IPS DF 4.7 (cell line): ENCODE results near the gene ABHD1.
"Not testable (repeated sequence)": the region's sequence is repeated elsewhere in the genome, so short reads cannot be mapped to it uniquely, and the experiment has no call there.

ENCODE experiments used
- DNase-seq: peaks from one replicate; pipeline ENCODE4 v3.0.0-alpha.2; 2013; ENCODE audit warnings: low spot score; ENCODE audit errors: extremely low read depth

The ABHD1 gene

DNA sequence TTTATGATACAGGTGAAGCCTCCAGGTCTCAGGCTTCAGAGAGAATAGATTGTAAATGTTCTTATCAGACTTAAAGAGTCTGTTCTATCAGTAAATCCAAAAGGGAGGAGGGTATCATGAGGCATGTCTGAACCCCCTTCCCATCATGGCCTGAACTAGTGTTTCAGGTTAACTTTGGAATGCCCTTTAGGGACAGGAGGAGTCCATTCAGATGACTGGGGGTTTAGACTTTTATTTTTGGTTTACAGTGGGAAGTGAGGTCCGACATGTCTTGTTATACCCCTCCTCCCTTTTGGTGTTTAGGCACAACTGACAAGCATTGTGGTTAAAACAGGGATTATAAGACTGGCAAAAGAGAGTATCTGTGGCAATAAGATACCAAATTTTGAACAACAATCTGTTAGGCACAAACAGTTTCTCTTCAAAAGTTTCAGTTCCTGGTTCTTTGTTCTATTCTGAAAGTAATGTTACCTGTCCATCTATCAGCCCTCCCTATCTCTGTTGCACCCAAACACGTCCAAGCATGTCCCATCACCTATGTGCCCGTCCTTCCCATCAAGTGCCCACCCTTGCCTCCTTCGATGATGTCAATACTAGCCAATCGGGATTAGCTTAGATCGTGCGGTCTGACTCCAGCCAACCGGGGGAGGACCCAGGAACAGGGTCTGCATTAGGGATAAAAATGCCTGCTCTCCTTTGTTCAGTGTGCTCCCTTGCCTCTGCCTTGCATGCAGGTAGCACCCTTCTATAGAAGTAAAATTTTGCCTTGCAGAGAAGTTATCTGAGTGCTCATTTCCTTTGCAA, 41.5 kb downstream of the ABHD1 start:
- no peak for DNase-seq

DNA sequence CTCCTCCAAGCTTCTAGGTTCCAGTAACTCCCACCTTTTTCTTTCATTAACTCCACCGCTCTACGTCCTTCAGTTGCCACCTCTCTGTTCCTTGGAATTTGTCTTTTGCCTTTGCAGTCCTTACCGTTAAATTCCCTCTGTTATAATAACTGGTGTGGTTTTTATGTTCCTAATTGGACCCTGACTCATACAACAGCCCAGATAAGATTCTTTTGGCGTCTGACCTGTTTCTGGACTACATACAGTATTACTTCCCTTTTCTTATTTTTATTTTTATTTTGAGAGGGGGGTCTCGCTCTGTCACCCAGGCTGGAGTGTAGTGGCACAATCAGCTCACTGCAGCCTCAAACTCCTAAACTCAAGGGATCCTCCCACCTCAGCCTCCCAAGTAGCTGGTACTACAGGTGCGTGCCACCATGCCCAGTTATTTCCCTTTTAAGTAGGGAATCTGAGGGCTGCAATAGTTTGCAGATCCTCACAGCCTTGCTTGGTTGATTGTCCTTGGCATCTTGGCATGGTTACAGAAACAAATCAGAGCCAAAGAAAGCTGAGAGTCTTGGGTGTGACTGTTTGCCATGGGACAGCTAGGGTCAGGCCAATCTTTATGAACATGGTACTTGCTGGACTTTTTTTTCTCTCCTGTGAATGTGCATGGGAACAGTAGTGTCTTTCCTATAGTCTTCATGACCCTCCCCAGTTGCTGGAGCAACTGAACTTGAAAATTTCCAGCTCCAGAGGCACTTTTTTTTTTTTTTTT, 47.1 kb downstream of the ABHD1 start:
- DNase-seq: no peak

DNA sequence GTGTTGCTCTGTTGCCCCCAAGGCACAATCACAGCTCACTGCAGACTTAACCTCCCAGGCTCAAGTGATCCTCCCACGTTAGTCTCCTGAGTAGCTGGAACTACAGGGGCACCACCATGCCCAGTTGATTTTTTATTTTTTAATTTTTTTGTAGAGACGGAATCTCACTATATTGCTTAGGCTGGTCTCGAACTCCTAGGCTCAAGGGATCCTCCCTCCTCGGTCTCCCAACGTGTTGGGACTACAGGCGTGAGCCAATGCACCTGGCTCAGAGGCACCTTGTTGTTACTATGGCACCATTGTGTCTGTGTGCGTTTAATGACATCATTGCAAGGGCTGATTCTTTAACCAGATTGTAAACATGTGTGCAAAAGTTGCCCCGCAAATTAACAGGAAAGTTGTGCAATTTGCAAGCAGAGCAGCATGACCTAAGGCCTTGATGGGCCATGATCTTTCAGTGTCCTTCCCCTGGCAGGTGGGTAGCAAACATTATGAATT, 47.8 kb downstream of the ABHD1 start:
- DNase-seq: no peak

DNA sequence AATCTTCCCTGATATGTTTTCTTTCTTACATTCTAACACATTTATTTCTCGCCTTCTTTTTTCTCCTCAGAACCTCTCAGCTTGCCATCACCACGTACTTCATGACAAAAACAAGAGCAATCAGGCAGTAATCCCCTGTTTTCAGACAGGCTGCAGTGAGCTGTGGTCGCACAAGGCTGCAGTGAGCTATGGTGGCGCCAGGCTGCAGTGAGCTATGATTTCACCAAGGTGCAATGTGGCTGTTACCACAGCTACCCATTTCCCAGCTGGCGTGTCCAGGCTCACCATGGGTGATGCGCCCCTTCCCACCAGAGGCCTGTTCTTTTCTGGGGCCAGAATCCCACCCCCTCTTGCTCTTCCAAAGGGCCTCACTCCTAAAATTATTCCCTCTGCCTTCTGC, 51.0 kb downstream of the ABHD1 start:
- DNase-seq: no peak

DNA sequence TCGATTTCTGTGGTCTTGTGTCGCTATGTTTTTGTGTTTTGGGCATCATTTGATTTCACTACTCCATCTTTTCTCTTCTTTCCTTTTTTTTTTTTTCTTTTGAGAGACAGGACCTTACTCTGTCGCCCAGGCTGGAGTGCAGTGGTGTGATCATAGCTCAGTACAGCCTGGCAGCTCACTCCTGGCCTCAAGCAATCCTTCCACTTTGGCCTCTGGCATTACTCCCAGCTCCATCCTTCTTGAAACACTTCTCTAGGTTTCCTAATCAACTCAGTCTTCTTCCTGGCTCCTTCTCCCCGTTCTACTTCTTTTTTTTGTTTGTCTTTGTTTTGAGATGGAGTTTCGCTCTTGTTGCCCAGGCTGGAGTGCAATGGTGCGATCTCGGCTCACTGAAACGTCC, 51.7 kb downstream of the ABHD1 start:
- no peak for DNase-seq

DNA sequence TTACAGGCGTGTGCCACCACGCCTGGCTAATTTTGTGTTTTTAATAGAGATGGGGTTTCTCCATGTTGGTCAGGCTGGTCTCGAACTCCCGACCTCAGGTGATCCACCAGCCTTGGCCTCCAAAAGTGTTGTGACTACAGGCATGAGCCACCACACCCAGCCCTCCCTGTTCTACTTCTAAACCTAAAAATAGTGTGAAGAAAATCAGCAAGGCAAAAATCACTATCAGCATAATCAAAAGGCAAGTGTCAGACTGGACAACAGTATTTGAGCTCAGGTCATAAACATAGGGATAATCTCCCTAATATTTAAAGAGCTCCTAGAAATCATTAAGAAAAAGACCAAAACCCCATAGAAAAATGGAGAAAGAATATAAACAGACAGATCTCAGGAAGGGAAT, 52.2 kb downstream of the ABHD1 start:
- not testable (repeated sequence) for DNase-seq

DNA sequence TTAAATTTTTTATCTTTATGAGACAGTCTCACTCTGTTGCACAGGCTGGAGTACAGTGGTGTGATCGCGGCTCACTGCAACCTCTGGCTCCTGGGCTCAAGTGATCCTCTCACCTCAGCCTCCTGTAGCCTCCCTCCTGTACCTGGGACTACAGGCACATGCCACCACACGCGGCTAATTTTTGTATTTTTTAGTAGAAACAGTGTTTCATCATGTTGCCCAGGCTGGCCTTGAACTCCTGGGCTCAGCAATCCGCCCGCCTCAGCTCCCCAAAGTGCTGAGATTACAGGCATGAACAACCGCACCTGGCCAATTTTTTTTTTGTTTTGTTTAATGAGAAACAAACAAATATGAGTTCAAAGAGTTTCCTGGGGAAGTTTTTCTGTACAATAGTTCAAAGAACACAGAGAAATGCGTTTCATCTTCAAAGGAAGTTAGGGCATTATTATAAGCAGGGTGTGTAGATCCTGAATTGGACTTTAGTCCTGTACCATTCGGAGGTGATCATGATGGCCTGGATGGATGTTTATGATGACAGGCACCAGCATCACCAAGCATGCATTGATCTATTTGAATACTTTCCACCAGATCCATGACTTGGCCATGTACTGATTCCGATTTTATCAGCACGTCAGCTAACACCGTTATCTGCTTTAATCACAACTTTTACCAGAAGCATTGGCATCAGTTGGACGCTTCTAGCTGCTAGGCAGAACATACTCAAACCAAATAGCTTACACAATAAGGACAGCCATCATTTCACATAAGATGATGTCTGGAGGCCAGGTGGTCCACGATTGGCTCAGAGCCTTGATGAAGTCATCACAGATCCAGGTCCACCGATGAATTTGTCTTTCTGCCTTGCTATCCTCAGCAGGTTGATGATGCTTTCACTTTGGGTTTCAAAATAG, 54.1 kb downstream of the ABHD1 start:
- DNase-seq: no peak

DNA sequence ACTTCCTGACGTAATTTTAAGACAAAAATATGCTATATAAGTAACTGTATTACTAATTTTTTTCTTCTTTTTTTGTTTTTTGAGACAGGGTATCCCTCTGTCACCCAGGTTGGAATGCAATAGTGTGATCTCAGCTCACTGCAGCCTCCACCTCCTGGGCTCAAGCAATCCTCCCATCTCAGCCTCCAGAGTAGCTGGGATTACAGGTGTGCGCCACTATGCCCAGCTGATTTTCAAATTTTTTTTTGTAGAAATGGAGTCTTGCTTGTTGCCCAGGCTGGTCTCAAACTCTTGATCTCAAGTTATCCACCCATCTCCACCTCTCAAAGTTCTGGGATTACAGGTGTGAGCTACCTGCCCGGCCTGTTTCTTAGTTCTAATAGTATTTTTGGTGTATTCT, 54.9 kb downstream of the ABHD1 start:
- no peak for DNase-seq

DNA sequence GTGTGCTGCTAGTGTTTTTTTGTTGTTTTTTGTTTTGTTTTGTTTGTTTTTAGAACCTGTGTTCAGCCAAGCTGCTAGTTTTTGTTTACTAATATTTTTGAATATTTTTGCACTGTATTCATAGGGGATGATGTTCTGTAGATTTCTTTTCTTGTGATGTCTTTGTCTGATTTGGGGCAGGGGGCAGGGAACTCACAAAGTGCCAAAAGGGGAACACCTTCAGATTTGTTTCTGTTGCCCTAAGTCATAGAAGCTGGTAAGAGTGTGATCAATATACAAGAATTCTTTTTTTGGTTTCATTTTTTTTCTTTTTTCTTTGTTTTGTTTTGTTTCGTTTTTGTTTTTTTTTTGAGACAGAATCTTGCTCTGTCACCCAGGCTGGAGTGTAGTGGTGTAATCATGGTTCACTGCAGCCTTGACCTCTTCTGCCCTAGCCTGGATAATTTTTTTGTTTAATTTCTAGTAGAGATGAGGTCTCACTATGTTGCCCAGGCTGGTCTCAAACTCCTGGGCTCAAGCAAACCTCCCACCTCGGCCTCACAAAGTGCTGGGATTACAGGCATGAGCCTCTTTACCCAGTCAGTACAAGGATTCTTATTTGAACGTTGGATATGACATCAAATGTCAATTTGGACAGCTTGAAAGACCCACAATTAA, 55.9 kb downstream of the ABHD1 start:
- DNase-seq: no peak
